GM18867 (cell line): Measurements from ENCODE around the gene TAL2.
A peak's percentile ranks its signal among the peaks of the same experiment; 100 is the strongest.

ENCODE experiments used
- ATAC-seq: cut with Tn5 transposase; IDR thresholded peaks from one replicate; pipeline ENCODE4 v1.9.1; 2021; ENCODE audit warnings: mild to moderate bottlenecking, moderate library complexity; ENCODE audit not compliant: unreplicated experiment

The TAL2 gene

GRCh38 chr9:105673850-105674387 is 11.7 kb downstream of the TAL2 start:
- ATAC-seq: no peak

DNA sequence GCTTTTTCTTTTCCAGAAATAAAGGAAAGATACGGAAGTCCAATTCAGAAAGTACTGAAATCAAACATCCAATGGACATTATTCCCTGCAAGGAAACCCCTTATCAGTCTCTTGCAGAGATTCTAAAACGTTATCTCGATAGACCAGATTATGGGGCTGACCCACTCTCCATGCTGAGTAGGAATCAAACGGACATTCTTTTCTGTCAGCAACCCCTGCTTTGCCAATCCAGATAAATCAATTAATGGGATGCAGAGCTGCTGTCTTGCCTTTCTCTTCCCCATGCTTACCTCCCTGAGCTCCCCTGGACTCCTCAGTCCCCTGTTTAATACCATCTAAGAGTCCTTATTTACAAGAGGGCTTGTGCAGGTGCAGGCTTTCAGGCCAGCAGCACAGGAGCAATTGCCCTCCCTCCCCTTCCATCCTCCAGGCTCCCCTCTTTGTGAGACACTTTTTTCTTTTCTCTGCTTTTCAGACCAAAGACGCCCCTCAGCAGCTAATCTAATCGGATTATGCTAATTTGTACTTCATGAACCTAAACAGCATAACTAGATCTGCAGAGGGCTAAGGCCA is 14.2 kb downstream of the TAL2 start:
- ATAC-seq: no peak

- no peak for ATAC-seq
These were observed 15.9 kb downstream of the TAL2 start for GRCh38 chr9:105678163-105678562.

- ATAC-seq: no peak
These were observed 16.5 kb downstream of the TAL2 start for GRCh38 chr9:105678781-105679180.

GRCh38 chr9:105679257-105680022 is 17.2 kb downstream of the TAL2 start:
- ATAC-seq: no peak

DNA sequence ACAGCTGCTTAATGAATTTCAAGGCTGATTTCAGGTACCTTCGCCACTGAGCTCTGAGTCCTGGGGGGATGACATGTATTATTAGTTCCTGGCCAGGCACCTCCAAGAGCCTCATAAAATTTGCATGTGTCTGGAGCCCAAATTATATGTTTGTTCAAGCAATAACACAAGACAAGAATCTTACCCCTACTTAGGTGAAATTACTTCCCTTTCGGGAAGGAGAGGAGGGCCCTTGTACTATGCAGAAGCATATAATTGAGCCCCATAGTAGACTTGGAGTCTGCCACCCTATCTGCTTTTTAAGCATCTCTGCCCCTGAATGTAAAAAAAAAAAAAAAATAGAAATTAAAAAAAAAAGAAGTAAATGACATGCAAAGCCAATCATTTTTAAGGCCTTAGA is 19.1 kb downstream of the TAL2 start:
- ATAC-seq: no peak

- ATAC-seq: no peak
These were observed 19.5 kb downstream of the TAL2 start for GRCh38 chr9:105681724-105682123.

DNA sequence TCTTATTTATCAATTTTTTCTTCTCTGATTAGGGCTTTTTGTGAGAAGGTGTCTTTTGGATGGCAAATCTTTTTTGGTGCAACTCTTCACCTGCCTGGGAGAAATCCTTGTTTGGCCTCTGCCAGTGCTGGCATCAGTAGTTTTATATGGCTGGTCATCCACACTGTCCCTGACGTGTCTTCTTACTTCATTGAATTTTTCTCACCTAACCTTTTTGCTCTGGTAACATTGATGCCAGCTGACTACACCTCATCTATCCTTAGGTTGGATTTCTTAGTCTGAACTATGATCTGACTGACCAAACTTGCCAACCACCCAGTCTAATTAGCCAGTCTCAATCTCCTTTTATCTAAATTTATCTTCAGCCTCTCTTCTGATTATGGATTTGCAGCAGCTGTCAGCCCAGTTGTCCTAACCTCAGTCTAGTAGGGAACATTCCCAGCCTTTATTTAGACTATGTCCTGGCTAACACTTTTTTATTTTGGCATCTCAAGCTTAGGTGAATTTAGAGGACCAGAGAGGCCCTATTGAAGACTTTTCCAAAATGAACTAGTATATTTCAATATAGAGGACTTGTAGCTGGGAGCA is 21.5 kb downstream of the TAL2 start:
- ATAC-seq: no peak

DNA sequence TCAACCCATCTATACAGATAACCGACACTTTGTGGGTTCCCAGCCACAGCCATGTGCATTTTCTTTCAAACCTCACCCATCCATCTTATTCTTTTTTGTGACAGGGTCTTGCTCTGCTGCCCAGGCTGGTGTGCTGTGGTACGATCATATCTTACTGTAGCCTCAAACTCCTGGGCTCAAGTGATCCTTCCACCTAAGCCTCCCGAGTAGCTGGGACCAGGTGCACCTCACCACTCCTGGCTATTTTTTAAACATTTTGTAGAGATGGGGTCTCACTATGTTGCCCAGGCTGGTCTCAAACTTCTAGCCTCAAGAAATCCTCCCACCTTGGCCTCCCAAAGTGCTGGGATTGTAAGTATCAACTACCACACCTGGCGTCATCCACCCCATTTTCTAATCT is 24.7 kb downstream of the TAL2 start:
- ATAC-seq: no peak

DNA sequence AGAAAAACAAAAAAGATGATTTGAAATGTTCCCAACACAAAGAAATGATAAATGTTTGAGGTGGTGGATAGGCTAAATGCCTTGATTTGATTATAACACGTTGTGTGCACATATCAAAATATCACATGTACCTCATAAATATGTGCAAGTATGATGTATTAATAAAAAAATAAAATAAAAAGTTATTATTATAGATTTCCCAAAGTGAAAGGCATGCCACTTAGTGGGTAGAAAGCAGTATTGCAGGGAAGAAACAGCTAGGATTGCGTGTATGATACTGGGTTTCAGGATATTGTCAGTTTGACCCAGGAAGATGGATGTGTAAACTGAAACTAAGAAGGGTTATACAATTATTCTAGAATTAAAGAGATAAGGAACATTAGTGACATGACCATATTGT is 28.5 kb downstream of the TAL2 start:
- ATAC-seq: no peak

DNA sequence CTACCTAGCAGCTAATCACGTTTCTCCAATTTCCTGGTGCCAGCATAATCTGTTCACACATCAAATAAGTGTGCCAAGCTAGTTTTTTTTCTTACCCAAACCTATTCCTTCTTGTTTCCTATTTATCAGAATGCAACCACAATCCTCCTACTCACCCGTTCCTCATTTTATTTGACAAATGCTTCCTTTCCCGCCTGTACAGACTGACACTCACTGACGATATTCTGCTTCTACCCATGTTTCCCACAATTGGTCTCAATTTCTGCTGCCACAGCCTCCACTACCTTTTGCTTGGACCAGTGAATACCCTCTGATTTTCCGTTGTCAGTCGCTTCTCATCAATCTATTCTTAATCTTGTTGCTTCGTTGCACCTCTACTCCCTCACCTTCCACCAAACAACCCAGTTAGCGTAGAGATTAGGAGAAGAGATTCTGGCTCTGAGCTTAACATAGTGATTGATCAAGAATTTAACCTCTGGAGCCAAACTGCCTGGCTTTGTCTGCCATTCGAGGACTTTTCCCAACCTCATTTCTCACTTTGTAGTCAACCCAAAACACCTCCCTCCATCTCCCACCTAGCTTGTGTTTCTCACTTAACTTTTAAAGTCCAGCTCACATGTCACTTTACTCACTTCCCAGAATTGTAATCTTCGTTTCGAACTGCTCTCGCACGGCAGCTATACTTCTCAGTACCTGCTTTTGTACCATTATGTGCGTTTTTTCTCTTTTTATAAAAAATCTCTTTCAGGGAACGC is 31.4 kb downstream of the TAL2 start:
- peak; percentile 31 for ATAC-seq

GRCh38 chr9:105694190-105694847 is 32.1 kb downstream of the TAL2 start, which contains the start of gene TMEM38B:
Gene TMEM38B, plus strand, starts transcription at chr9:105694541. Its CDS starts 120 bp downstream, at chr9:105694661.
- ATAC-seq: peak; percentile 78

DNA sequence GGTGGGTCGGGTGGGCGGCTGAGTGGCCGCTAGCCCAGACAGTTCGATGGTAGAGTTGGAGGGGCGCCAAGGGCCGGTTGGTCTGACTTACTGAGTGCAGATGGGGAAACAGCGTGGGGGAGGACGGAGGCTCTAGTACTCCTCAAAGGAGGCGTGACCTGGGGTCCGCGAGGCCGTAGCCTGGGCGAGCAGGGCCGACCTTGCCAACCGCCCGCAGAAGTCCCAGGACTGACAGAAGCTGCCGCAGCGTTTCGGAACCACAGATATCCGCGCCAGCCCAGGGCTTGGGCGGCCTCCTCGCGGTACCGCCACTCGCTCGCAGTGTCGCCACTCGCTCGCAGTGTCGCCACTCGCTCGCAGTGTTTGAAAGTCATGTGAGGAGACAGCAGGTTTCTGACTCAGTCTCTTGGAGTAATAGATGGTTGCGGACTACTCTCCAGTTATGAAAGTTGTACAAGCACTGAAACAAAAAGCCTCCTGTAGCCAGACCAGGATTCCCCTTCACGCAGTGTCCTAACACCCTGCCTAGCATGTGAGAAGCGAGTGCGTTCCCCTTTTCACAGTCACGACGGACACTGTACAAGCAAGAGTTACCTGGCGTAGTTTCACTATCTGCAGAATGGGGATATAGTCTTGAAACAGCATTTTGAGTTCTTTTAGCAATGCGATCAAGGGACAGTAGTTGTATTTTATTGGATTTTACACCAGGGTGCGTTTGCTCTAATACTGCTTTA is 32.8 kb downstream of the TAL2 start:
- ATAC-seq: peak; percentile 68

DNA sequence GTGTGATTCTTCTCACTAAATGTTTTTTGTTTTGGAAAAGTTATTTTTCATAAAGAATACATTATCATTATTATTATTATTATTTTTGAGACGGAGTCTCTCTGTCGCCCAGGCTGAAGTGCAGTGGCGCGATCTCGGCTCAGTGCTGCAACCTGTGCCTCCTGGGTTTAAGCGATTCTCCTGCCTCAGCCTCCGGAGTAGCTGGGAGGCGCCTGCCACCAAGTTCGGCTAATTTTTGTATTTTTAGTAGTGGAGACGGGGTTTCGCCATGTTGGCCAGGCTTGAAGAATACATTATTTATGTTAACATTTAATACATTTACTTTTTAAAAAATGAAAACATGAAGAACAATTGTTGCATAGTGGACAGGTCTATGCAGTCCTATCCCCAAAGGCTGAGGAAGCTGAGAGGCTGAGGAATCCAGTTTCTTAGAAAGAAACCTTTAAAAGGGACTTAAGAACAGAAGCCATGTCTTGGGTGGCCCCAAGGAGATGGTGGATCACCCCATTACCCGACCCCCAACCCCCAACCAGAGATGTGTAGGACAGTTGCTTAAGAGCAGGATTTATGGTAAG is 34.0 kb downstream of the TAL2 start:
- no peak for ATAC-seq

GRCh38 chr9:105697871-105698270 is 35.6 kb downstream of the TAL2 start:
- no peak for ATAC-seq

DNA sequence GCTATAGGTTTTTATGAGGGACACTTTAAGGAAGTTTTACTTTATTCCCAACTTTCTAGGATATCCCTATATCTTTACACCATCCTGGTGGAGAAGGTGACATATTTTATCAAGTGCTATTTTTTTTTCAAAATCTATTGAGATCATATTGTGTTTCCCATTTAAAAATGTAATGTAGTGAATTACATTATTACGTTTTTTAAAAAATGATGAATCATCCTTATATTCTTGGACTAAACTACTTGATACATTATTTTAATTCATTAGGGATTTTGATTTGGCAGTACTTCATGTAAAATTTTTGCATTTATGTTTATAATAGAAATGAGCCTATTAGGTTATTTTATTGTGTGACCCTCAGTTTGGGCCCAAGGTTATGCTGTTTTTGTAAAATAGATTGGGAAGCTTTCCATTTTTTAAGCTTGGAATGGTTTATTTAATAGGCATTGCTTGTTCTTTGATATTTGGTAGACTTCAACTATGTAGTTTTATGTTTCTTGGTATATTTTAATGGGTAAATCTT is 36.2 kb downstream of the TAL2 start:
- ATAC-seq: no peak

DNA sequence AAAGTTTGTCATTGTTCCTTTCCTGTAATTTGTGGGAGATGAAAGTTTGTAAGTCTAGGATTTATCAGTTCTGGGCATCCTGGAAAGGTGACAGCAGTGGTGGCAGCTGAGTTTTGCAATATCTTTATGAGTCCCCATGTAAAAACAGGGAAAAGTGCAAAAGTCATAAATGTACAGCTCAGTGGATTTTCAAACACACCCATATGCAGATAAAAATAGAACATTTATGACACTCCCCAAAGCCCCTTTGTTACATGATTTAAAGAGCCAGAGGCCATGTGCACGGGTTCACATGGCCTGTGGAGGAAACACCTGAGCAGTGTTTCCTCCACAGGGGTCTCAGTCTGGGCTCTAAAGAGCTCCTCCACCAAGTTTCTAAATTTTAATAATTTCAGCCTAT is 38.4 kb downstream of the TAL2 start:
- ATAC-seq: no peak

GRCh38 chr9:105701145-105701544 is 38.9 kb downstream of the TAL2 start:
- ATAC-seq: no peak

- ATAC-seq: no peak
These were observed 40.0 kb downstream of the TAL2 start for GRCh38 chr9:105702207-105702606.
